OCI-LY1 (cell line): ENCODE data around the gene SLC9A8.
"Not testable (repeated sequence)": the region's sequence is repeated elsewhere in the genome, so short reads cannot be mapped to it uniquely, and the experiment has no call there.

Source experiments
- H2AFZ ChIP-seq: fragments of 200-600 bp; sonication (generic), shearing (Covaris generic); 2 replicates; pipeline ENCODE4 v1.6.0; 2014; ENCODE audit warnings: antibody characterized with exemption, mild to moderate bottlenecking, low read length
- H3F3A ChIP-seq: fragments of 200-600 bp; sonication (generic), shearing (Covaris generic); 2 replicates; pipeline ENCODE4 v1.6.0; 2014; ENCODE audit warnings: mild to moderate bottlenecking, antibody characterized with exemption, low read length, moderate library complexity; ENCODE audit not compliant: insufficient read depth
- H3K27ac ChIP-seq: fragments of 200-600 bp; sonication (generic); 2 replicates; pipeline ENCODE4 v1.5.1; 2014; ENCODE audit warnings: low read length, mixed run types, mild to moderate bottlenecking, low read depth; ENCODE audit not compliant: poor library complexity, severe bottlenecking
- H3K27me3 ChIP-seq: fragments of 200-600 bp; sonication (generic); 2 replicates; pipeline ENCODE4 v1.6.0; 2014; ENCODE audit warnings: antibody characterized with exemption, mild to moderate bottlenecking, low read length, moderate library complexity; ENCODE audit not compliant: insufficient read depth
- H3K36me3 ChIP-seq: fragments of 200-600 bp; sonication (generic); 2 replicates; pipeline ENCODE4 v1.6.1; 2014; ENCODE audit warnings: mild to moderate bottlenecking, antibody characterized with exemption, low read length, moderate library complexity, mixed read lengths; ENCODE audit not compliant: insufficient read depth
- H3K4me1 ChIP-seq: fragments of 200-600 bp; sonication (generic); 2 replicates; pipeline ENCODE4 v1.5.1; 2014; ENCODE audit warnings: mild to moderate bottlenecking, low read length, moderate library complexity; ENCODE audit not compliant: insufficient read depth, severe bottlenecking
- H3K4me2 ChIP-seq: fragments of 200-600 bp; sonication (generic), shearing (Covaris generic); 2 replicates; pipeline ENCODE4 v1.6.1; 2014; ENCODE audit warnings: low read length
- H3K4me3 ChIP-seq: fragments of 200-600 bp; sonication (generic); 2 replicates; pipeline ENCODE4 v1.5.1; 2014; ENCODE audit warnings: low read length, low read depth, mild to moderate bottlenecking, mixed read lengths; ENCODE audit not compliant: poor library complexity, severe bottlenecking
- H3K79me2 ChIP-seq: fragments of 200-600 bp; shearing (Covaris generic); 2 replicates; pipeline ENCODE4 v1.6.1; 2016; ENCODE audit warnings: mixed run types, low read length, mixed read lengths; ENCODE audit not compliant: insufficient read depth
- H3K9ac ChIP-seq: fragments of 200-600 bp; sonication (generic), shearing (Covaris generic); 2 replicates; pipeline ENCODE4 v1.6.1; 2014; ENCODE audit warnings: mild to moderate bottlenecking, low read length, mixed read lengths
- H3K9me2 ChIP-seq: fragments of 200-600 bp; sonication (generic), shearing (Covaris generic); 2 replicates; pipeline ENCODE4 v1.6.1; 2014; ENCODE audit warnings: low read depth, mild to moderate bottlenecking, low read length, mixed read lengths
- H3K9me3 ChIP-seq: fragments of 200-600 bp; shearing (Covaris generic); 2 replicates; pipeline ENCODE4 v1.6.1; 2014; ENCODE audit warnings: low read length, mixed read lengths
- H4K20me1 ChIP-seq: fragments of 200-600 bp; sonication (generic), shearing (Covaris generic); 2 replicates; pipeline ENCODE4 v1.6.0; 2016; ENCODE audit warnings: mild to moderate bottlenecking, low read length; ENCODE audit not compliant: insufficient read depth
- CTCF ChIP-seq: fragments of 200-600 bp; sonication (generic), shearing (Covaris generic); IDR thresholded peaks from 2 replicates; pipeline ENCODE4 v1.5.1; 2017; ENCODE audit warnings: mild to moderate bottlenecking, antibody characterized with exemption, low read length, moderate library complexity, mixed read lengths
- EZH2 ChIP-seq: fragments of 200-600 bp; sonication (generic), shearing (Covaris generic); IDR thresholded peaks from 2 replicates; pipeline ENCODE4 v1.8.0; 2017; ENCODE audit warnings: borderline replicate concordance, mixed run types, mild to moderate bottlenecking, antibody characterized with exemption, low read length, moderate library complexity, mixed read lengths

The SLC9A8 gene

GRCh38 chr20:49859011-49859410 lies 46.4 kb downstream of the SLC9A8 start:
- Histone ChIP-seq H3K4me2 (no peak overlapping the region), H3K4me3 (no peak overlapping the region), H3K9ac (no peak overlapping the region), H3F3A (no peaks in the 10 kb centered on the region), H3K4me1 (peaks cover 3% of the 10 kb centered on the region), H3K27me3 (no peaks in the 10 kb centered on the region), H3K36me3 (peaks cover 71% of the 10 kb centered on the region; the same call in 1 of the 2 replicates), H4K20me1 (no peaks in the 10 kb centered on the region), H3K79me2 (no peaks in the 10 kb centered on the region), H3K27ac (no peak overlapping the region), H2AFZ (no peak overlapping the region), H3K9me2 (no peaks in the 10 kb centered on the region), H3K9me3 (no peaks in the 10 kb centered on the region)
- TF ChIP-seq EZH2 (no peak), CTCF (no peak)

DNA sequence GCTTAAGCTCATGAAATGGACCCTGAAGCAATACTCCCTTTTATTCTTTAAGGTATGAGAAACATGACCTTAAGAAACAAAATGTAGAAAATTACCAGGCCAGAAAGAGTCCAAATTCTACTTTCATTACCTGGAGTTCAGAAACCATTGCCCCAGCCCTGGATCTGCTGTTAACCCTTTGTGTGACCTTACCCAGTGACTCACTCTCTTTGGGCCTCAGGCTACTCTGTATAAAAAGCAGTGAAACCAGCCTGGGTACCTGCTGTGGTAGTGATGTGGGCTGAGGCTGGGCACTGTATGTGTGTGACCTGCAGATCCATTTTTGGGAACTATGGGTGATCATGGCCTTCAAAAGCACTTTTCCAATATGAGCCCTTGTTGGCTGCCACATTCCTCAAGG lies 47.2 kb downstream of the SLC9A8 start:
- Histone ChIP-seq H3K79me2 (no peaks in the 10 kb centered on the region), H3K27ac (no peak overlapping the region), H4K20me1 (no peaks in the 10 kb centered on the region), H3K9ac (no peak overlapping the region), H3F3A (no peaks in the 10 kb centered on the region), H3K9me3 (no peaks in the 10 kb centered on the region), H3K36me3 (peaks cover 73% of the 10 kb centered on the region; the same call in 1 of the 2 replicates), H3K9me2 (no peaks in the 10 kb centered on the region), H2AFZ (no peak overlapping the region), H3K4me1 (peaks cover 3% of the 10 kb centered on the region), H3K4me3 (no peak overlapping the region), H3K4me2 (no peak overlapping the region), H3K27me3 (no peaks in the 10 kb centered on the region)
- no peak for TF ChIP-seq EZH2
- TF ChIP-seq CTCF: no peak

GRCh38 chr20:49861232-49861631 lies 48.6 kb downstream of the SLC9A8 start:
- not testable (repeated sequence) for H3K4me3 ChIP-seq, H3K79me2 ChIP-seq, H3K27ac ChIP-seq, H3K9ac ChIP-seq, H2AFZ ChIP-seq, H4K20me1 ChIP-seq, H3K9me3 ChIP-seq, H3K4me2 ChIP-seq, H3K9me2 ChIP-seq, H3K4me1 ChIP-seq, H3F3A ChIP-seq, H3K27me3 ChIP-seq
- H3K36me3 ChIP-seq: peaks cover 72% of the 10 kb centered on the region; the same call in 1 of the 2 replicates

DNA sequence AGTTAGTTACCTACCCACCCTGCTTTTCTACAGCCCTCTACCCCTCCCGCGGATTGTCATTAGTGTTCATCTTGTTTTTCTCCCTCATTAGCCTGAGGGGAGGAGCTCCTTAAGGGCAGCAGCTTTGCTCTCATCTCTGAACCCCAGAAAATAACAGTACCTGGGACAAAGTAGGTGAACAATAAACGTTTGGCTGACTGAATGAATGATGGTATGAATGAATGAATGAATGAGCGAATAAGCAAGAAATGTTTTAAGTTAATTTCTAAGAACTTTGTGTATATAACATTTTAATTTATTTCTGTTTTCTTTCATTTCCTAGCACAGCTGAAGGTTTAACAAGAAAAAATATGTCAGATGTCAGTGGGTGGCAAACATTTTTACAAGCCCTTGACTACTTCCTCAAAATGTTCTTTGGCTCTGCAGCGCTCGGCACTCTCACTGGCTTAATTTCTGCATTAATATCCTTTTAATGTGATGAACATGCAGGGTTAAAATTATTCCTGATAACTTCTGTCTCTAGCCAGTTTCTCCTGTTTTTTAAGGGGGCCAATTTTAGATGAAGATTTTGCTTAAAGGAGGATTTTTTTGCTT lies 50.1 kb downstream of the SLC9A8 start:
- H3K27ac ChIP-seq: no peak overlapping the region
- TF ChIP-seq EZH2 (no peak), CTCF (no peak)
- no peaks in the 10 kb centered on the region for H3K27me3 ChIP-seq
- no peaks in the 10 kb centered on the region for H3K9me2 ChIP-seq
- no peaks in the 10 kb centered on the region for H3K79me2 ChIP-seq
- H2AFZ ChIP-seq: no peak overlapping the region
- H3K4me3 ChIP-seq: no peak overlapping the region
- H3K9me3 ChIP-seq: no peaks in the 10 kb centered on the region
- H3F3A ChIP-seq: no peaks in the 10 kb centered on the region
- no peak overlapping the region for H3K9ac ChIP-seq
- no peak overlapping the region for H3K4me2 ChIP-seq
- H3K4me1 ChIP-seq: peaks cover 13% of the 10 kb centered on the region
- peaks cover 59% of the 10 kb centered on the region; the same call in 1 of the 2 replicates for H3K36me3 ChIP-seq
- no peaks in the 10 kb centered on the region for H4K20me1 ChIP-seq
